ENCODE measurements around the gene HORMAD2. TPM values are rescaled to one million over a fixed set of nuclear protein-coding genes. Genes with fewer than 3 reads are reported as not detected.
"Not testable (repeated sequence)": the region's sequence is repeated elsewhere in the genome, so short reads cannot be mapped to it uniquely, and the experiment has no call there.

The HORMAD2 gene
- total RNA-seq, 1 experiment from 2014 or later, result not detected

DNA sequence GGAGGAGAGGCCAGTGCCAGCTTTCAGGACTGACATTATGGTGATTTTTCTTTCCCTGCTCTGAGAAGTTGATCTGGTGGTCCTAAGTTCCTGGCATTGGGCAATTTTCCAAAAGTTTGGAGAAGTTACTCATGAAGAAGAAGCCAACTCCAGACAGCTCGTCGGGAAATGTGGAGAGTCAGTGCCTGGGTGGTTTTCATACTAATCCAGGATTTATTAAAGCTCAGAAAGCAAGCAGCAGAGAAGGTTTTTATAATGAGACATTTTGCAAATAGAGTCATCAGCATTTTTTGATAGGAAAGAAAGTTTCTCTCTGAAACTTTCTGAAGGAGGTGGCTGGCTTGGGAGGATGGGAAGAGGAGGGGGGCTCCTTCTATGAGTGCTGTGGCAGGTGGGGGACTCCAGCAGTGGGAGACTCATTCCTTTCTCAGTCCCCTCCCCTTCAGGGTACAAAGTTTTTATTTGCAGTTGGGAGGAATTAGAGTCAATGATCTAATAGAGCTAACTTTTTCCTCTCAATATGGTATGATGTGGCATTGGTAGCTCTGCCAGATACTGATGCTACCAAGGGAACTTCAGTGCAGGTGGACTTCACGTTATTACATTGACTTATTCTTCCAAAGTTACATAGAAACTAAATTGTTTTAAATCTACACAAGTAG is 110.9 kb downstream of the HORMAD2 start:
- Histone ChIP-seq H3K4me3 (ENCODE audit: insufficient read depth, low read depth, low read length) (no peak overlapping the region), H3K27me3 (ENCODE audit: control insufficient read depth, insufficient read depth, low read length) (no peaks in the 10 kb centered on the region), H3K36me3 (replicated peaks; ENCODE audit: control insufficient read depth, insufficient read depth, low read length) (no peaks in the 10 kb centered on the region)
- DNase-seq, result no peak

DNA sequence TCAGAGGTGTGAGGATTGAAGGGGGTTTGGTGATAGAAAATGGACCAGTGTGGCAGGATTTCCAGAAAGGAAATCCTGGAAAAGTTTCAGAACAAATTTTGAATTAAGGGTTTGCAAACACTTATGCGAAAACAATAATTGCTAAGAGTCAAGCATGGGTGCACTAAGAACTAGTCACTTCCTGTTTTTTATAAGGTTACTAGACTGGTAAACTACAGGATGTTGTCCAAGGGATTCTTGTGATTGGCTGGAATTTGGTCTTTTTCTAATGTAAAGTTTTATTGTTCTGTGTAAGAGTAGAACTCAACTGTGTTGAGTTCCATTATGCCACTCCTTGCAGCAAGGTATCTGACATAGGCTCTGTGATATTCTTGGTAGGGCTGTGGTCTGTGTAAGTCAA is 112.2 kb downstream of the HORMAD2 start:
- no peaks in the 10 kb centered on the region for H3K36me3 ChIP-seq (replicated peaks; ENCODE audit: control insufficient read depth, insufficient read depth, low read length)
- DNase-seq, result no peak

DNA sequence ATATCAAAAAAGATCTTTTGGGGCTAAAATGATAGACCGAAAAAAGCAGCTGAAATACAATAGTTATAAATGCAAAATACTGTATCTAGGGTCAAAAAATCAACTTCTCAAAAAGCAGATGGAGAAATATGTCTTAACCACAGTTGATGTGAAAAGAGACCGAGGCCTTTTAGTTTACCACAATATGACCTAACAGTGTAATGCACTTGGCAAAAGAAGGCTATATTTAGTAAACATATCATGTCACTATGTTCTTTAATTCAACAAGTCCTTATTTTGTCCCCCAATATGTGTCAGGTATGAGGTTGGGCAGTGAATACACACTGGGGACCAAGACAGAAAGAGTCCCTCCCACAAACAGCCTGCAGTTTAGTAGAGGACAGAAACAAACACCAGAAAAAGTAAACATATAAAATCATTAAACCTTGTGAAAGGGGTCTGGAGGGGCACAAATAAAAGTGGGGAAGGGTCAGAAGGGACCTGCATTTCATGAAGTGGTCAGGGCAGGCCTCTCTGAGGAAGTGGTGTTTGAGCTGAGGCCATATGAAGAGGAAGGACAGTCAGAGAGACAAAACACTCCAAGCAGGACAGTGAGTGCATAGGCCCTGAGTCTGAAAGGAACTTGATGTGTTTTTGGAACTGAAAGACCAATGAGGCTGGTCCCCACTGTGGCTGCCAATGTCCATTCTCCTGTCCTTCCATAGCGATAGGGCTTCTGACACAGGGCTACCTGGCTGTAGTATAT is 112.9 kb downstream of the HORMAD2 start:
- Histone ChIP-seq H3K4me3 (ENCODE audit: insufficient read depth, low read depth, low read length) (no peak overlapping the region), H3K27me3 (ENCODE audit: control insufficient read depth, insufficient read depth, low read length) (no peaks in the 10 kb centered on the region), H3K36me3 (replicated peaks; ENCODE audit: control insufficient read depth, insufficient read depth, low read length) (no peaks in the 10 kb centered on the region)
- no peak for DNase-seq

More for the DNA sequence above, 112.2 kb downstream of the HORMAD2 start:
- no peak overlapping the region for H3K4me3 ChIP-seq (ENCODE audit: insufficient read depth, low read depth, low read length)
- H3K27me3 ChIP-seq (ENCODE audit: control insufficient read depth, insufficient read depth, low read length), result no peaks in the 10 kb centered on the region

DNA sequence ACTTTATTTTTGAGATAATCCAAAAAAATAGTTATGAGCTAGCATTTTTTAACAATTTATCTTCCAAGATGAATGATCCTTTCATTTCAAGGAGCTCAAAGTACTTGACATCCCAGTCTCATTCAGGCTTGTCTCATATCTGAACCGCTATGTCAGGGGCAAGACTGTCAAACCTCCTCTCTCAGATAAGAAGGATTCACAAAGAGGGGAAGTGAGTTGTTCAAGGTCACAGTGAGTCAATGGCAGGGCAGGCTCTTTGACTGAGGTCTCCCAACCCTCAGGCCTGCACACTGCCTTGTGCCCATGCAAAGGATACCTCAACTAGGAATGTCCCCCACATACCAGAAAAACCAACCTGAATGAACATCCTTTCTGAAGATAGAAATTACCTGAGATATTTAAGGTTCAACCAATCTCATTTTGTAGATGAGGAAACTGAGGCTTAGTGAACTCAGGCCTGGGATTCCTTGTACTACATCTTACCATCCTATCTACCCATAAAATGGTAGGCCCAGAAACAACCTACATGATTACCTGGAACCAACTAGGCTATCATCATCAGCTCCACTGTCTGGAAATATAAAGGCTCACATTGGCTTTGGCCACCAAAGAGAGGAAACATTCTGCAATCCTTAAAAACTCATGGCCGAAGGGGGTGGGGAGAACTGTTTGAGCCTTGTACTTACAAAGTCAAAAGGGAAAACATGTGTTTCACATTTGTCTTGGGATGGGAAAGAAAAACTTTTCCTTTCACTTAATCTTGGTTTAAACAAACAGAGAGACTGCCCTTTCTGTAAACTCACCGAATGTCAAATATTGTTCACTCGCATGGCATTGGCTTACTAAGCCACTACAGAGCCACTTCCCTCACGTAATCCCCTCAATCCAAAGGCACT is 115.2 kb downstream of the HORMAD2 start:
- no peaks in the 10 kb centered on the region for H3K36me3 ChIP-seq (replicated peaks; ENCODE audit: control insufficient read depth, insufficient read depth, low read length)
- H3K27me3 ChIP-seq (ENCODE audit: control insufficient read depth, insufficient read depth, low read length), result no peaks in the 10 kb centered on the region
- DNase-seq, result no peak
- no peak overlapping the region for H3K4me3 ChIP-seq (ENCODE audit: insufficient read depth, low read depth, low read length)

DNA sequence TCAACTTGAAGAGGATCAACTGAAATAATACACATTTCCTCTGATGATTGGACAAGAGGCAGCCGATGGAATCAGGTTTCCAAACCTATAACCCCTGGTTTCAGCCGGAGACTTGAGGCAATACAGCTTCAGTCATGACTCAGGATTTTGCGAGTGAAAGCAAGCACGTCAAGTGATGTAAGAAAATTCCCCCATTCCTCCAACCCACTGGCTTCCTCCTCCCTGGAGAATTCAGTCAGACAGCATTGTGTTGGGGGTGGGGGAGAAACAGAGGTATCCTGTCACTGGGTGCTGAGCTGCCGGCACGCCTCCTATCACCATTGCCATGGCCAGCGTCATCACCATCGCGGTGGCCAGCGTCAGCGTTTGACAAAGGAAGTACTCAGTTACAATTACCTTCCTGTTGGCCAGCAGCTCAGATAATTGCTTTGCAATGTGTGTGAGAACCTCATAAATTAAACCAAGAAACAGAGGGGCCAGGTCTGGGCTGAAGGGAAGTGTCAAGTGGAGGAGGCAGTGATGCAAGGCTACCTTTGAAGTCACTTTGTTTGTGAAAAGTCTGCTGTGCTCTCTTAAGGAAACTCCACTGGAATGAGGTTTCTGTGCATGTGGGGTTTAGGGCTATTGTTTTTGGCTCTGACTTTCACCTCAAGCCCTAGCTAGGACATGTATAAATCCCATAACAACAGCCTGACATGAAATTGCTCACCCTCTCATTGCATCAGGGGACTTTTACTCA is 116.0 kb downstream of the HORMAD2 start:
- Histone ChIP-seq H3K4me3 (ENCODE audit: insufficient read depth, low read depth, low read length) (no peak overlapping the region), H3K36me3 (replicated peaks; ENCODE audit: control insufficient read depth, insufficient read depth, low read length) (no peaks in the 10 kb centered on the region), H3K27me3 (ENCODE audit: control insufficient read depth, insufficient read depth, low read length) (no peaks in the 10 kb centered on the region)
- DNase-seq, result peak; percentile 69

DNA sequence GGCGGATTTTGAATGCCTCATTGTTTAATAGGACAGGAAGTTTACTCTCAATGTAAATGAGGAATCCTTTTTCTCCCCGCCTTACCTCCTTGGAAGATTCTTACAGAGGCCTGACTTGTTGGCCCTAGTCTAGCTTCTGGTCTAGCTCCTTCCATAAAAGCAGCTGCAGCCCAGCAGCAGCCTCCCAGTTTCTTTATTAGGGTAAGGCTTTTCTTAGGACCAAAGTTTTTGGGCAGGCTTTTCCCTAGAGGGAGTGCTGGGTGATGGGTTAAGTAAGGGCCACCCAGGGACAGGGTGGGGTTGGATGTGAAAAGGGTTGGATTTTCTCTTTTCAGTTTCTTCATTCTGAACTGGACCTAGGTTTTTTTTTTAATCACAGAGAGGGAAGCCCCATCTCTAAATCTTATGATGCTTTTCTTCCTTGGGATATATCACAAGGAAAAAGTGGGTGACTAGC is 116.6 kb downstream of the HORMAD2 start:
- no peak for DNase-seq
- no peaks in the 10 kb centered on the region for H3K27me3 ChIP-seq (ENCODE audit: control insufficient read depth, insufficient read depth, low read length)
- no peaks in the 10 kb centered on the region for H3K36me3 ChIP-seq (replicated peaks; ENCODE audit: control insufficient read depth, insufficient read depth, low read length)
- H3K4me3 ChIP-seq (ENCODE audit: insufficient read depth, low read depth, low read length), result no peak overlapping the region

DNA sequence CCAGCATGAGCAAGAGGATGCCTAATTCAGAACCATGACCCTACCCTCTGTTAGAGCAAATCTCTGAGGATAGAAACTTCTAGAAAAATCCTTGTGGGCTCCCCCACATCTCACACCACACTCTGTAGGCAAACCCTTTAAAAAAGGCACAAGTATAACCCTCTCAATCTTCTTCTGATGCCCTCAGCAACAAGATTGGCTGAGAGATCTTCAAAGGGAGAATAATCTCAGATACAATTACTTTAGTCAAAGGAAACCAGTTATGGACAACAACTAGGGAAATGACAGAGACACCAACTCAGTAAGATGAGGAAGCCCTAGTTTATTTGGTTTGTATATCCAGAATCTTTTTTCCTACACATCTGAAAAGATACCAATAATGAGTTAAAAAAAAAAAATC is 117.1 kb downstream of the HORMAD2 start:
- no peak for DNase-seq
- no peak overlapping the region for H3K4me3 ChIP-seq (ENCODE audit: insufficient read depth, low read depth, low read length)
- H3K27me3 ChIP-seq (ENCODE audit: control insufficient read depth, insufficient read depth, low read length), result no peaks in the 10 kb centered on the region
- no peaks in the 10 kb centered on the region for H3K36me3 ChIP-seq (replicated peaks; ENCODE audit: control insufficient read depth, insufficient read depth, low read length)

DNA sequence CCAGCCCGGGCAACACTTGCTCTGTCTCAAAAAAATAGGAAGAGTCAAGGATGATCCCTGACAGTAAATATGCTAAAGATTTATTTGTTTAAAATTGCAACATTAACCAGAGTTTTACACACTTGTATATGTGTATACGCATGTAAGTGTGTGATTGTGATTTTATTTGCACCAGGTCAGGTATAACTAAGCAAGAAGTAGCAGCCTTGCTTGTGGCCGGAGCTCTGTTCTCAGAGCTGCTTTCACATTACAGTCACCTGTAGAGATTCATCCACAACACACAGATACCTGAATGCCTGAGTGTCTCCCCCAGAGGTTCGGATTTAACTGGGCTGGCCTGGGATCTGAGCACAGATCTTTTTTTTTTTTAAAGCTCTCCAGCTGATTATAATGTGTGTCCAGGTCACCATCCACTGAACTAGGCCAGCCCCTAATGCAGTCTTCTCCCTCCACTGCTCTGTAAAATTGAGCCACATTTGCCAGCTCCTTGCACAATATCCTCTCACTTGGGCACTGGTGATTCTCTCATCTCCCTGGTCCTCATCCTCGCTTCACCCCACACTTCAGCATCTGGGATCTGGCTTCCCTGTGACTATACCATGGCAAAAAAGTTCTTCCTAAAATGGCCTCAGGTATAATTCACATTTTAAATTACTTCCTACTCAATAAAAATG is 118.0 kb downstream of the HORMAD2 start:
- no peak overlapping the region for H3K4me3 ChIP-seq (ENCODE audit: insufficient read depth, low read depth, low read length)
- peak; percentile 10 for DNase-seq
- H3K27me3 ChIP-seq (ENCODE audit: control insufficient read depth, insufficient read depth, low read length), result no peaks in the 10 kb centered on the region
- no peaks in the 10 kb centered on the region for H3K36me3 ChIP-seq (replicated peaks; ENCODE audit: control insufficient read depth, insufficient read depth, low read length)

DNA sequence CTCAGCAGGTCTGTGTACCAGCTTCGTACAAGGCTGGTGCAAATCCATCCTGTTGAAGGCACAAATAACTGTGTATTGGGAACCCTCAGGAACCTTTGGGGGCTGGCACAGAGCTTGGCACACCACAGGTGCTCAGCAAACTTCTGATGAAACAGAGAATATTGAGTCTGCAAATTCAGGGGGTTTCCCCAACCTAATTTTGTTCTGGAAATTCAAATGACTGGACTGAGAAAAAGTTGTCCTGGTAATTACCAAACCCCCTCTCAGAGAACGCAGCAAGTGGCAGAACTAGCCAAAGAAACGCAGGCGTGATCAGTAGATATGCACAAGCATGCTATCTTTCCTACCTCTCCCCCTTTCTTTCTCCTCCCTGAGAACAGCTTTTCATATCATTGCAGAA is 118.7 kb downstream of the HORMAD2 start:
- no peak overlapping the region for H3K4me3 ChIP-seq (ENCODE audit: insufficient read depth, low read depth, low read length)
- H3K27me3 ChIP-seq (ENCODE audit: control insufficient read depth, insufficient read depth, low read length), result no peaks in the 10 kb centered on the region
- DNase-seq, result peak; percentile 12
- H3K36me3 ChIP-seq (replicated peaks; ENCODE audit: control insufficient read depth, insufficient read depth, low read length), result no peaks in the 10 kb centered on the region

DNA sequence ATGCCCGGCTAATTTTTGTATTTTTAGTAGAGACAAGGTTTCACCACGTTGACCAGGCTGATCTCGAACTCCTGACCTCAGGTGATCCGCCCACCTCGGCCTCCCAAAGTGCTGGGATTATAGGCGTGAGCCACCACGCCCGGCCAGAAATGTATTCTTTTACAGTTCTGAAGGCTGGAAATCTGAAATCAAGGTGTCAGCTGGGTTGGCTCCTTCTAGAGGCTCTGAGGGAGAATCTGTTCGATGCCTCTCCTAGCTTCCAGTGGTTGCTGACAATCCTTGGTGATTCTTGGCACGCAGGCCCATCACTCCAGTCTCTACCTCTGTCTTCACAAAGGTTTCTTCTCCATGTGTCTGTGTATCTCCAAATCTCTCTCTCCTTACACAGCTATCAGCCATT is 120.6 kb downstream of the HORMAD2 start:
- not testable (repeated sequence) for H3K27me3 ChIP-seq (ENCODE audit: control insufficient read depth, insufficient read depth, low read length); H3K36me3 ChIP-seq (replicated peaks; ENCODE audit: control insufficient read depth, insufficient read depth, low read length); H3K4me3 ChIP-seq (ENCODE audit: insufficient read depth, low read depth, low read length)
- peak; percentile 7 for DNase-seq

DNA sequence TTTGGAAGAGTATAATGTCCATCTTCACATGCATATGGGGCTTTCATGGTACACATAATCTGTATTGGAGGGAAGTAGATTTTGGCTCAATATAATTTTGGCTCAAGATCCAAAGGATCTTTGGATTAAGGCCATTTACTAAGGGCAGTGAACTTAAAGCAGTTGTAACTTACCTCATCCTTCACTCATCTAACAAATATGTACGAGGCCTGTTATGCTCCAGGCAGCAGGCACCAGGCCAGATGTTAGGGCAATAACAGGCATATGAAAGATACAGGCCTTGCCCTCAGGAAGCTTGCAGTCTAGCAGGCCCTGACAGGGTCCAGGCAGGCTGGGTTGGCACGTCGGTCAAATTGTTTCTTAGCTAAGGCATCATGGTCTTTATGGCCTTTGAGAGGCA is 121.7 kb downstream of the HORMAD2 start:
- Histone ChIP-seq H3K4me3 (ENCODE audit: insufficient read depth, low read depth, low read length) (no peak overlapping the region), H3K36me3 (replicated peaks; ENCODE audit: control insufficient read depth, insufficient read depth, low read length) (no peaks in the 10 kb centered on the region), H3K27me3 (ENCODE audit: control insufficient read depth, insufficient read depth, low read length) (no peaks in the 10 kb centered on the region)
- no peak for DNase-seq

DNA sequence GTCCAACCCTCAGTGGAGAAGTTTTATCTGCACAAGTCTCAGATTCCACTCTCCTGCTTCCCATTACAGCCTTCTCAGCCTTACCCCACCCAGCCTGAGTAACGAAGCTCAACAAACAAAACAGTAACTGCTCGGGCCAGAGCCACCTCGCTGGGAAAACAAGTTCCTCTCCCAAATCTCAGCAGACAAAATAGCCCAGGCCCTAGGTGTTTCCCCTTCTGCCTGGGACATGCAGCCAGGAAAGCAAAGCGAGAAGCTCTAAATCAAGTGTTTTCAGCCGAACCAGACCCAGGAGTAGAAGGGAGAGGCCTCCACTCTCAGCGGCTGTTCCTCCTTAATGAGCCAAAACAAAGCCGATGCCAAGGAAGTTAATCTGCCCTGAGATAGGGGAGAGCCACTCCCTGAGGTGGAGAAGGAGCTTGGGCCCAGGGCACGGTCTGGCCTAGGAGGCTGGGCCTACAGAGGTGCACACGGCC is 122.3 kb downstream of the HORMAD2 start:
- Histone ChIP-seq H3K36me3 (replicated peaks; ENCODE audit: control insufficient read depth, insufficient read depth, low read length) (no peaks in the 10 kb centered on the region), H3K4me3 (ENCODE audit: insufficient read depth, low read depth, low read length) (no peak overlapping the region), H3K27me3 (ENCODE audit: control insufficient read depth, insufficient read depth, low read length) (no peaks in the 10 kb centered on the region)
- peak; percentile 35 for DNase-seq

DNA sequence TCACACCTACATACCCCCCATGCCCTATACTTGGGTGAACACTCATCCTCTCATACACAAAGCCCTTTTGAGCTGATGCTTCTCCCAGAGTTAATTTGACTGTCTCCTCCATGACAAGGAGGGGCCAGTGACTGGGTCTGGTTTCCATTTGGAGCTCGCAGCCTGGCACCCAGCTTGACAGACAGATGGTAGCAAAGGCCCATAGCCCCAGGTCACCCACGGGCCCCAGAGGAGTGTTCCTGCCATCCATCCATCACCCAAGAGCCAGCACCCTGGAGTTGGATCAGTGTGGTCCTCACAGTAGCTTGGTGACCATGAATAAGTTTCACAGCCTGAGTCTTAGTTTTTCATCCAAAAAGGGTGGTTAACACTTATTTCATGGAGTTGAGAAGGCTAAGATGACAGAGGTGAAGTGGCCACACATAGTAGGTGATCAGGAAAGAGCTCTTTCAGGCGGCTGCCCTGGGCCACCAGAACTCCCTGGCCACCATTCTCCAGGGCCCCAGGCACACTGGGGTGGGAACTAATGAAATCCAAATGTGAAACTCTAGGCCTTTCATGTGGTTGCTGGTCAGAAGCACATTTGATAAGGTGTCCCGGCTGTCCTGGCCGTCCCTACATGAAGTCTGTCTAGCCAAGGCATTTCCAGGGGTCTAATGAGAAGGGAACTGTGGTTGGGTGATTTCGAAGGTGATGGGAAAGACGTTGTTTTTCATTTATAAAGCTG is 123.9 kb downstream of the HORMAD2 start:
- H3K36me3 ChIP-seq (replicated peaks; ENCODE audit: control insufficient read depth, insufficient read depth, low read length), result no peaks in the 10 kb centered on the region
- peak; percentile 12 for DNase-seq
- H3K4me3 ChIP-seq (ENCODE audit: insufficient read depth, low read depth, low read length), result no peak overlapping the region
- no peaks in the 10 kb centered on the region for H3K27me3 ChIP-seq (ENCODE audit: control insufficient read depth, insufficient read depth, low read length)
